ENCODE results near the gene TPCN2. TPM values are rescaled to one million over a fixed set of nuclear protein-coding genes. Genes with fewer than 3 reads are reported as not detected.
A peak's percentile ranks its signal among the peaks of the same experiment; 100 is the strongest.
"Not testable (repeated sequence)": the region's sequence is repeated elsewhere in the genome, so short reads cannot be mapped to it uniquely, and the experiment has no call there.

Gene TPCN2
- total RNA-seq, 1 donor from 2014 or later: 6.2 TPM

- no peak for DNase-seq (ENCODE audit: low read depth in 2 of 2)
Observed at GRCh38 chr11:69127884-69128283, 79.2 kb downstream of the TPCN2 start.

- no peak for DNase-seq (ENCODE audit: low read depth in 2 of 2)
Observed at GRCh38 chr11:69129053-69129452, 80.3 kb downstream of the TPCN2 start.

- DNase-seq (ENCODE audit: low read depth in 2 of 2): no peak
Observed at GRCh38 chr11:69129647-69130046, 80.9 kb downstream of the TPCN2 start.

GRCh38 chr11:69130654-69131053 is 81.9 kb downstream of the TPCN2 start:
- no peak for DNase-seq (ENCODE audit: low read depth in 2 of 2)

GRCh38 chr11:69131121-69131566 is 82.4 kb downstream of the TPCN2 start:
- no peak for DNase-seq (ENCODE audit: low read depth in 2 of 2)

- peak; percentile 77 to 89 for DNase-seq (ENCODE audit: low read depth in 2 of 2)
Observed at GRCh38 chr11:69131644-69132300, 83.0 kb downstream of the TPCN2 start.

GRCh38 chr11:69132301-69132670 is 83.6 kb downstream of the TPCN2 start:
- DNase-seq (ENCODE audit: low read depth in 2 of 2): no peak

GRCh38 chr11:69133251-69133650 is 84.5 kb downstream of the TPCN2 start:
- no peak for DNase-seq (ENCODE audit: low read depth in 2 of 2)

GRCh38 chr11:69134182-69134581 is 85.5 kb downstream of the TPCN2 start:
- not testable (repeated sequence) for DNase-seq (ENCODE audit: low read depth in 2 of 2)

GRCh38 chr11:69134957-69135356 is 86.2 kb downstream of the TPCN2 start:
- DNase-seq (ENCODE audit: low read depth in 2 of 2): no peak

- no peak for DNase-seq (ENCODE audit: low read depth in 2 of 2)
Observed at GRCh38 chr11:69135420-69136363, 87.0 kb downstream of the TPCN2 start.

- no peak for DNase-seq (ENCODE audit: low read depth in 2 of 2)
Observed at GRCh38 chr11:69136471-69136870, 87.7 kb downstream of the TPCN2 start.

- DNase-seq (ENCODE audit: low read depth in 2 of 2): no peak
Observed at GRCh38 chr11:69137151-69137844, 88.6 kb downstream of the TPCN2 start.

GRCh38 chr11:69138265-69138664 is 89.5 kb downstream of the TPCN2 start:
- DNase-seq (ENCODE audit: low read depth in 2 of 2): no peak

GRCh38 chr11:69140161-69140560 is 91.4 kb downstream of the TPCN2 start:
- not testable (repeated sequence) for DNase-seq (ENCODE audit: low read depth in 2 of 2)

- no peak for DNase-seq (ENCODE audit: low read depth in 2 of 2)
Observed at GRCh38 chr11:69140635-69141034, 91.9 kb downstream of the TPCN2 start.

GRCh38 chr11:69141742-69142141 is 93.0 kb downstream of the TPCN2 start:
- no peak for DNase-seq (ENCODE audit: low read depth in 2 of 2)

- no peak for DNase-seq (ENCODE audit: low read depth in 2 of 2)
Observed at GRCh38 chr11:69142895-69143294, 94.2 kb downstream of the TPCN2 start.

GRCh38 chr11:69144316-69145049 is 95.8 kb downstream of the TPCN2 start:
- no peak for DNase-seq (ENCODE audit: low read depth in 2 of 2)

- DNase-seq (ENCODE audit: low read depth in 2 of 2): no peak
Observed at GRCh38 chr11:69145050-69145380, 96.3 kb downstream of the TPCN2 start.

- DNase-seq (ENCODE audit: low read depth in 2 of 2): no peak
Observed at GRCh38 chr11:69148377-69148762, 99.6 kb downstream of the TPCN2 start.

- DNase-seq (ENCODE audit: low read depth in 2 of 2): no peak
Observed at GRCh38 chr11:69148806-69149205, 100.1 kb downstream of the TPCN2 start.

Measured in lung microvascular endothelial cell (primary cell).